ENCODE measurements around the gene EPHB2.

EPHB2 gene

DNA sequence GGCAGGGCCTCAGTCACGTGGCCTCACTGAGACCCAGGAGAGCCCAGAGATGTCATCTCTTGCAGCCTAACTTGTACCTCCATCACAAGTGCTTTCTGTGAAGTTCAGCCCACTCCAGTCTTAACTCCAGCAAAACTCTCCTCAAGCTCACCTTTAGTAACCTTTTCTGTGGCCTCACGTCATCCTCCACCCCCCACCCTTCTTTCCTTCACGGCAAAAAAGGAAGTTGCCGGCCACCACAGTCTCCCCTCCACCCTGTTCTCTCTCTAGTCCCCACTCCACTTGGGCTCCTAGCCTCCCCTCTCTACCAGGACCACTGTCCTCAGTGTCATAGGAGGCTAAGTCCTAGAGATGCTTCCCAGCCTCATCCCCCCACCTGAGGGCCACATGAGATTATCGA lies 155.1 kb downstream of the EPHB2 start:
- no peak for DNase-seq

DNA sequence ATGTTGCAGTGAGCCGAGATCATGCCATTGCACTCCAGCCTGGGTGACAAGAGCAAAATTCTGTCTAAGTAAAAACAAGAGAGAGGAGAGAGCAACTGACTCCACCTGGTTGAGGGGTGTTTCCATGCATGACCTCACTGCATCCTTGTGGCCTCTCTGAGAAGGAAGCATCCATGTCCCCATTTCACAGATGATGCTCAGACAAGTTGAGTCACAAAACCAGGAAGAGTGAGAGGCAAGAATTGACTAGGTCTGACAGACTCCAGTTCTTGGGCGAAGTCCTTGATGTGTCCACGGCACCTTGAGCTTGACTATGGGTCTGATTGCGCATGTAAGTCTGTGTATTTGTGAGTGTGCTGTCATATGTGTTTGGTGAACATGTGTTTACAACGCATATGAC lies 156.2 kb downstream of the EPHB2 start:
- DNase-seq, result no peak

DNA sequence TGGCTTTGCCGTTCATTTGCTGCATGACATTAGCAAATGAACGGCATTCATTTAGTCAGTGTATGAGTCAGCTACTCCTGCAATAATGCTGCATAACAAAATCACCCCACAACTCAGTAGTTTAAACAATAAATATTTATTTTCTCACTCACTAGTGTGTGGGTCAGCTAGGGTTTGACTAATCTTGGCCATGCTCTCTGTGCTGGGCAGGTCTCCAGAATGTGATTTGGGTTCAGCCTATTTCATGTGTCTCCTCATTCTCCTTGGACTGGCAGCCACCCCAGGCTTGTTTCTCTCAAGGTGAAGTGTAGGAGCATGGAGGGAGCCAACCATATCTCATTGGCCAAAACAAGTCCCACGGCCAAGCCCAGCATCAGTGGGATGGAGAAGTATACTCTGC lies 157.7 kb downstream of the EPHB2 start:
- DNase-seq, result no peak

DNA sequence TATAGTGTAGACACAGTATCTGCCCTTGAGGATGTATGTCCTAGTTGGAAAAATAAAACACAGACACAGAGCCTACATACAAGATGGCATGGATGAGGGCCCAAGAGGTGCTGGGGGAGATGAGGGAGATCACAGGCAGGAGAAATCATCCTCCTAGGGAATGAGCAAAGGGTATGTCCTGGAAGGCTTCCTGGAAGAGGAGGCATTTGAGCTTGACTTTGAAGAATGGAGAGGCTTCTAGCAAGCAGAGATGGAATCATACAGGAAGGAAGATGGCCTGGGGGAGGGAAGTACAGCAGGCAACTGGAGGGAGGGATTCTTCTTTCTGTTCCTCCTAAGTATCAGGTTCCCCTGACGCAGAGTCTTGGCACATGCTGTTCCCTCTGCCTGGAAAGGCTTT lies 158.7 kb downstream of the EPHB2 start:
- no peak for DNase-seq

DNA sequence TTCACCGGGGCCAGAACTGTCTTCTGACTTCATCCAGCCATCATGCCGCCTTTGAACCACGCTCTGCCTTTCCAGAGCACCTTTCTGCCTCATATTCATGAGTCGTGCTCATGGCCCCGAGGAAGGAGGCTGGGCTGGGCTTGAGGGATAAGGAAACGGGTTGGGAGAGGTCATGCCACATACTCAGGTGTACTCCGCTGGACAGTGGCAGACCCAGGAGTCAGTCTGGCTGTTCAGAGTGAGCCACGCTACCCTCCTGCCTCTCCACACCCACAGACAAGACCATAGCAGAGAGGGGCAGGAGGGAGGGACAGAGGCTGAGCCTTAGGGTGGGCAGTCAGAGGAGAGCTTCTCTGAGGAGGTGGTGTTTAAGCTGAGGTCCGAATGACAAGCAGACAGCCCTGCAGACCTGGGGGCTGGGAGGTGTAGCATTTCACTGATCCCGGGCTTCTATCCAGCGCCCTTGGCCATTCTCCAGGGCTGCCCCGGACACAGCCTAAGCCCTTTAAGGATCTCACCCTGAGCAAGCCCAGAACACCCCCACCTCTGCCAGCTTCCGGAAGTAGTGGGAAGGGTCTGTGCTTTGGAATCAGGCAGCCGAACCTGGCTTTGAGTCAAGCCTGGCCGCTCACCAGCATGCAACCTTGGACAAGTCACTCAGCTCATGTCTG lies 159.7 kb downstream of the EPHB2 start:
- DNase-seq, result no peak

DNA sequence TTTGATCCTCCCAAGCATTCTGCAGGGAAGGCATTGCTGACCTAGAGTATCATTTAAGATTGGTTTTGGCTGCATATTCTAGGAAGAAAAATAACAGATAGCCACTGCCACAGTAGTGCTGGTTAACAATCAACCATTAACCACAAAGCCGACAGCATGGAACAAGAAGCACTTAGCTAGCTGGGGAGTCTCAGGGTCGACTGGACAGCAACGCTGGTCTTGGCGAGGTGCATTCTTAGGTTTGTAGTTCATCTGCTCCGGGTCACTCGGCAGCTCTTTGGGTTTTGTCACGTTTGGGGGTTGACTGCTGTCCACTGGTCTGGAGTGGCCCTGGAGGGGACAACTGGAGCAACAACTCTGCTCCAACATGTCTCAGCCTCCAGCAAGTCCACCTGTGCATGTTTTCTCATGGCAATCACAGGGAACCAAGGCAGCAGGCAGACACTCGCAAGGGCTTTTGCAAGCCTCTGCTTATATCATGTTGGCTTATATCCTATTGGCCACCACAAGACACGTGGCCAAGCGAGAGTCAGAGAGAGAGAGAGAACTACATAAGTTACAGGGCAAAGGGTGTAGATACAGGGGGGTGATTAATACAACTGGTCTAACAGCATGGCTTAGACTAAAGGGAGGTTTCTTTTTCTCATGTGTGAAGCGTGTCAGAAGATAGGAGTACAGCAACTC lies 162.5 kb downstream of the EPHB2 start:
- DNase-seq, result no peak

DNA sequence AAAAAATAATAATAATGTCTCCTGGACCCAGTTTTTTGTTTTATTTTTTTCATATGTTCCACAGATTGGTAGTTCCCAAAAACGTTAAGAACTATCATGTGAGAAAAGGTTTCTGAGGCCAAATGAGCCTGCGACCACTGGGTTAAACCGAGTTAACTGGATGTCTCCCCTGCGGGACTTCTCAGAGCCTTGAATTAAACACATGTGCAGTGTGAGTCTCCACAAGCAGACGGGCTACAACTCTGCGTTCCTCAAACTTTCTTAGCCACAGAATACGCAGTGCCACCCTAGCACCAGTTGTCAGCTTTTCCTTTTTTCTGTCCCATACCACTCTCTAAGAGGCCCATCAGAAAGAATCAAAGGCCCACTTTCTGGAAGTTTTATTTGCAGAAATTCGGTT lies 164.1 kb downstream of the EPHB2 start:
- no peak for DNase-seq

DNA sequence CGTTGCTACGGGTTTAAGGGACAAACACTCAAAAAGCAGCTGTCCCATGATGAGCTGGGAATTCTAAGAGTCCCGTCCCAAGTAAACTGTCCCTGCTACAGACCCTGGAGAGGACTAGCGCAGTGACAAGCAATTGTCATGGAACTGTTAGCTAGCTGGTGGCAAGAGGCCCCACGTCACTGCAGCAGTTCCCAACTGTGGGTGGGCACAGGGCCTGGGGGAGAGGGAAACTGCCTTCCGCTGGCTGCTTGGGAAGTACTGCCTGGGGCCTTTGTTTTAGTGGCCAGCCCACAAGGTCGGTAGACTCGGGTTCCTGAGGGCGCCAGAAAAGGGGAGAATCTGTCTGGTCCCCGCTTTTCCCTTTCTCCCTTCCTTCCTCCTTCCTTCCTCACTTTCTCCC lies 164.6 kb downstream of the EPHB2 start:
- DNase-seq, result no peak

DNA sequence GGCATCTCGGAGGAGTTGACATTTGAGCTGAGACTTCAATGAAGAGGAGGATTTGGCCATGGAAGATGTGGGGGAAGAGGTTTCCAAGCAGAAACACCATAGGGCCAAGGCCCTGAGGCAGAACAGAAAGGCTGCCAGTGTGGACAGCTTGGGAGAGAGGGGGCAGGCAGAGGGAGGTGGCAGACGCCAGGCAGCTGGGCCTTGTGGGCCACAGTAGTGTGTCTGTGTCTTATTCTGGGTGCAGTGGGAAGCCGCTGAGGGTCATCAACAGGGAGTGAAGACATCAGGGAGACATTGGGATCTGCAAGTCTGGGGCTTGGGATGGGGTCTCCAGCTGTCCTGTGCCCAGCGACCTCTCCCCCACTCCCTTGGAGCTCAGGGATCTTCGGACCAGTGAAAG lies 165.2 kb downstream of the EPHB2 start:
- DNase-seq, result no peak

DNA sequence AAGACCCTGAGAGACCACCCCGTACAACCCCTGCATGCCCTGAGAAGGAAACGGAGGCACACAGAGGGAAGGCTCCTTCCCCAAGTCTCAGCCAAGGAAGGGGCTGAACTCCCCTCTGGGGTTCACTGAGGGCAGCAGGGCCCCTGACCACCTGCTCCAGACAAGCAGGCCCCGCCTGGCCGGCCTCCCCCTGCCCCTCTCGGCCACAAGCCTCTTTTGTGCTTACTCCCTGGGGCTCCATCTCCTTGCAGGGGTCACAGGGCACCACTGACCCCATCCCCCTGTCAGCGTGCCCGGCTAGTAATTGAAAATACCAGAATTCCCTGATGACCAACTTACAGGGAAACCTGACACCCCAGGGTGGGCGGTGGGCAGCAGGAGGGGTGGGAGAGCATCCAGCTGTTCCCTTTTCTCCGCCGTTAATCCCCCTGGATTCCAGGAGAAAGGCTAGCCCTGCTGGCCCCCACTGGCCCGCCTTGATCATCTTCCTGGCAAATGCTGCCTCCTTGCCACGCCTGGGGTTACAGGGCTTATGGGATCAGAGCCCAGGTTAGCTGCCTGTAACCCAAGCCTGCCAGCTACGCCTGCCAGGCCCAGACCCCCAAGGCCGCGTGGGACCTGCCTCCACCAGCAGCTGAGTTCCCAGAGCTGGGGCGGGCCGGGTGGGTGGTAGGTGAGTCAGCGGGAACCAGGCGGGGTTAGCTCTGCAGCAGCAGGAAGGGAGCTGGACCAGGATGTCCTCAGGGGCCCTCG lies 165.9 kb downstream of the EPHB2 start:
- DNase-seq, result no peak

DNA sequence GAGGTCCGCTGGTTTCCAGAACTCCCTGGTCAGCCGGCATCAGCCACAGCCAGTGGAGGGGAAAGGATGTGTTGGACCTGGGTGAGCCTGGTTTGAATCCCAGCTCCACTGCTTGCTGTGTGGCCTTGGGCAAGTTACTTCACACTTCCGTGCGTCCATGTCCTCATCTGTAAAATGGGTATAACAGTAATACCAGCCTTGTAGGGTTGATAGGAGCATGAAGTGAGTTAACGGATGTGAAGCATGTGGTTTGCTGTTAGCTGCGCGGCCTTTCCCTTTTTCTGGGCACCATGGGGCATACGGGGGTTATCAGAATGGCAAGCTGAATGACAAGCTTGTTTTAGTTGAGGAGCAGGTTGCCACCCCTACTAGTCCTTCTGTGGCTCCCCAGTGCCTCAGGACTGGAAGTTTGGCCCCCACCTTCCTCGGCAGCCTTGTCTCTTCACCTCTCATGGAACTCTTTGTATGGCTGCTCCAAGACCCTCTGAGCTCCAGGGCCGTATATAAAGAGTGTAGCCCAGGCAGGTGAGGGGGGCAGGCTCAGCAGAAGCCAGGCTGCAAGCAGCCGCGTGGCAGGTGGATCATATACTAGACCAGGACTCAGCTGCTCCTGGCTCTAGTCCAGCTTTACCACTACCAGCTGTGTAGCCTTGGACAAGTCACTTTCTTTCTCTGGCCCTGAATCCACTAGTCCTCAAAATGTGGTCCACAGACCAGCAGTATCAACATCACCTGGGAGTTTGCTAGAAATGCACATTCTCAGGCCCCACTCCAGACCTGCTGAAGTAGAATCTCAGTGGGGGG lies 166.7 kb downstream of the EPHB2 start:
- no peak for DNase-seq

DNA sequence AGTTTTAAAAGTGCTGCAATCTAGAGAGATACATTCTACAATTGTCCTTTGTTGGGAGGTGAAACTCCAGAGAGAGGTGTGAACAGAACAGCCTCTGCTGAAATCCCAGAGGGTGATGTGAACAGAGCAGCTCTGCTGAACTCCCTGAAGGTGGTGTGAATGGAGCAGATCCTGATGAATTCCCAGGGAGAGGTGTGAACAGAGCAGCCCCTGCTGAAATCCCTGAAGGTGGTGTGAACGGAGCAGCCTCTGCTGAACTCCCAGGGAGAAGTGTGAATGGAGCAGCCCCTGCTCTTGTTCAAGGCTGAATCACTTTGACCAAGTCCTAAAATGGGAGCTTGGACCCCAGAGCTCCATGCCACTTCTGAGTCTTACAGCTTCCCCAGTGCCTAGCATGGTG lies 167.3 kb downstream of the EPHB2 start:
- no peak for DNase-seq

DNA sequence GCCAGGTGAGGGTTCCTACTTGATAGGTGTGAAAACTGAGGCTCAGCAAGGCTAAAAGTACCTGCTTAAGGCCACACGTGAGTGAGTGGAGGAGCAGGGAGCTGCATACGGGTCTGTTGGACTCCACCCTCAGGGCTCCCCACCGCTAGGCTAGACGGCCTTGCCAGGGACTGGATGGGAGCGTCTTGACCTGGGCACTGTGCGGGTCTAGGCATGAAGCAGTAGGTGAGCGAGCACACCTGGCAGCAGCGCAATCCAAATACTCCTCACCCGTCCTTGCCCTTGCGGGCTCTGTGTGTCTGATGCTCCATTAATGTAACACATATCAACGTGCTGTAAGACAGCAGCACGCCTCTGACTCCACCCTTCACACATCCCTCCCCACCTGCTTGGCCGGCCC lies 168.0 kb downstream of the EPHB2 start:
- no peak for DNase-seq

DNA sequence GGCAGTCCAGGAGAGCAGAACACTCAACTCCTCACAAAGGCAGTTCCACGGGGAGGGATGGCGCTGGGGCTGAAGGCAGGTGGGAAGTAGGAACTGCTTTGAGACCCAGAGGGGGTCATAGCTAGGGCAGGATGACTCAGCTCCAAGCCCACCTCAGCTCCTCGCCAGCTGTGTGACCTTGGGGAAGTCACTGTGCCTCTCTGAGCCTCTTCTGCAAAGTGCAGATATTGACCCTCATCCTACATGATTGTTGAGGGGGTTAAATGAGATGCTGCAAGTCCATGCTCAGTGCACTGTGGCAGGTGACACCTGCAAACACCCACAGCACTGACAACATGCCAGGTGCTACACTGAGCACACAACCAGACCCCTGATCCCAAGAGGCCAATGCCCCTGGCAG lies 168.8 kb downstream of the EPHB2 start:
- DNase-seq, result no peak

DNA sequence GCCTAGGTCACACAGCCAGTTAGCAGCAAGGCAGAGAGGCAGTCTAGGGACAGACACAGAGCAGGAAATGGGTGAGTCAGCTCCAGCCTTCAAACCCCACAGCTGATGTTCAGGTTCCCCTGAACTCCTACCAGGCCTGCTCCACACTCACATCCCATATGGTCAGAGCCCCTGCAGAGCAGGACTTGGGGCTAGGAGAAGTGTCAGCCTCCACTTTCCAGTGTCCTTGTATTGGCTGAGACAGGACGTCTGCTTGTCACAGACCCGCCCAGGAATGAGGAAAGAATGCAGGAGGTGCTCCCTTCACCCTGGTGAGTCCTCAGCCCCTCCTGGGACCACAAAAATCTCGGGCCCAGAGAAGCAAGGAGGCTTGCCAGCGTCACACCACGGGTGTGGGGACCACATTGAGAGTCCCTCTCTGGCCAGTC lies 169.5 kb downstream of the EPHB2 start:
- DNase-seq, result no peak

DNA sequence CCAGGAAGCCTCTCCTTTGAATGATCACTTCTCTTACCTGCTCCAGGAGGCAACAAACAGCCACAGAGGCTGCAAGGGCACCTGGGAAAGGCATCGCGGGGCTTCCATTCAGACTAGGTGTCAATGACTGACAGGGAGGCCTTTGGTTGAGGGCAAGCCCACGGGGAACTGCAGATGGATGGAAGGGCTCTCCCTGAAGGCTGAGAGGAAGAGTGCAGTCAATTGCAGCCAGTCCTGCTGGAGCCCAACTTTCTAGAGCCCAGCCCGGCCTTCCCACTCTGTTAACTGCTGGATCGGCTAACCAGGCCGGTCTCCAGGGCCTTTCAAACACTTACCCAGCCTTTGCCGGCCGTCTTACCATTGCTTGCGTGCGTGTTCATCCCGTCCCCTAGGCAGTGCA lies 172.8 kb downstream of the EPHB2 start:
- no peak for DNase-seq

DNA sequence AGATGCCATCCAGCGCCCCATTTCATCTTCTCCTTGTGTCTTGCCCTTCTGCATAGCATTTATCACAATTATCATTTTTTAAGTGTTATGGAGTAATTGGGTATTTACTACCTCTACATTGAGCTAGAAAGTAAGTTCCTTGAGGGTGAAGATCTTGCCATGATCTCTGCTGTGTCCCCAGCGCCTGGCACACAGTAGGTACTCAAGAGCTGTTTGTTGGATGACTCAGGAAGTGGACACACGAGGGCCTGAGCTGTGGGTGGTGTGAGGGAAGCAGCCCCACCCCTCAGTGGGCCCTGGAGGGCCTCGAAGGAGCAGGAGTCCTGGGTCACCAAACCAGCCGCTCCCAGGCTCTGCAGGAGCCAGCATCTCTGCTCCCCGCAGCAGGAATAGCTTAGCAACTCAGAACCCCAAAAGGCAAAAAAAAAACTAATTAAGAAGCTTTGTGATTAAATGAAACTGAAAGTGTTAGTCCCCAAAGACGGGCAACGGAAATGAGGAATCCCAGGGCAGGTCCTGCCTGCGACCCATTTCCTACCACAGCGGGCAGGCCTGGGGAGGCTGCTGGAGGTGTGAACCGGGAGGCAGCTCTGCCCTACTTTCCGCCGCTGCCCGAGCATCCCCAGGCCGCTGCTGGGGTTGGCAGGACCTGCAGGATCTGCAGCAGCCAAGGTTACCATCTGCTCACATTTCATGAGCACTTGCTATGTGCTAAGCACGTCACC lies 174.3 kb downstream of the EPHB2 start:
- DNase-seq, result no peak

DNA sequence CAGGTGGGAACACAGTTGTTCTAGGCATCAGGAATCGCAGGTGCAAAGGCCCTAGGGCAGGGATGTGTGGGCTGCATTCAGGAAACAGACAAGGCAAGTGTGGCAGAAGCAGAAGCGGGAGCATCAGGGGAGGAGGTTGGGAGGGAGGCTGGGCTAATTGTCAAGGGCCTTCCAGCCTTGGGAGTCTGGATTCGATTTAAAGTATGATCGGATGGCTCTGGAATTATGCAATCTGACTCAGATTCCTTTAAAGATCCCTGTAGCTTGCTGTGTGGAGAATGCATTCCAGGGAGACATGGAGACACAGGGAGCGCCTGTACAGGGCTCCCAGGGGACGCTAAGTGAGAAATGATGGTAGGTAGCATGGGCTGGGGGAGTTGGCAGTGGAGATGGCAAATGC lies 175.6 kb downstream of the EPHB2 start:
- no peak for DNase-seq

DNA sequence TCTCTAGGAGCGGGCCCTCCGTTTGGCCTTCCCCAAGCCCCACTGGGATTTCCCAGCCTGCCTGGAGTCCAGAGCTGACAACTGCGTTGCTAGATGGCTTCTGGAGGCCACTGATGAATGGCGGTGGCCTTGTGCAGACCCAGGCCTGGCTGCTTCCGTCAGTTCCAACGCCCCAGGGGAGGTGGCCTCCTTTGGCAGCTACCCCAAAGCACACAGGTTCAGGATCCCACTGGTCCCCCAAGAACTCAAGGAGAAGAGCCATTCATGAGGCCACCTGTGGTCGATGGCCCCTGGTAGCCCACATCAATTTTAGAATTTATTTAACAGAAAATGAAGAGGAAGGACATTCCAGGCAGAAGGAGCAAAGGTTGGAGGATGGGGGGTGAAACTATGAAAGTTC lies 176.9 kb downstream of the EPHB2 start:
- DNase-seq, result no peak

DNA sequence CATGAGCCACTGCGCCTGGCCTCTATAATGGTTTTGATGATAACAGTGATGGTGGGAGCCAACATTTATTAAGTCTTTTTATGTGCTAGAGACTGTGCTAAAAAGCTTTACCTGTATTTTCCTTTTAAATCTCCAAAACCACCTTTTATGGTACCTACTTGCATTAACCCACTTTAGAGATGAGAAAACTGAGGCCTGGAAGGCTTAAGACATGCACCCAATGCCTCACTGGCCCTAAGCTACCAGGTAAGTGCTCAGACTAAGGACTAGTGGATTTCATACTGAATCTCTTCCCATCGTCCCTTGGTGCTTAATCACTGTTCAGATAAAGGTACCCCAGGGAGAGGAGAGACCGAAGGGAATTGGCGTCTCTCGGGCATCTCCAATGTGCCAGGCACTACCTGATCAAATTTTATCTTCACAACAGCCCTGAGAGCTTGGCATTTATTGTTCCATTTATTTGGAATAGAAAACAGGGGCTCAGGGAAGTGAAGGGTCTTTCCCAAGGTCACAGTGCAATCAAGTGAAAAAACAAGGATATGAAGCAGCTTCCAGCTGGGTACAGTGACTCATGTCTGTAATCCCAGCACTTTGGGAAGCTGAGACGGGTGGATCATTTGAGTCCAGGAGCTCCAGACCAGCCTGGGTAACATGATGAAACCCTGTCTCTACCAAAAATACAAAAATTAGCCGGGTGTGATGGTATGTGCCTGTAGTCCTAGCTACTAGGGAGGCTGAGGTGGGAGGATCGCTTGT lies 177.9 kb downstream of the EPHB2 start:
- no peak for DNase-seq

DNA sequence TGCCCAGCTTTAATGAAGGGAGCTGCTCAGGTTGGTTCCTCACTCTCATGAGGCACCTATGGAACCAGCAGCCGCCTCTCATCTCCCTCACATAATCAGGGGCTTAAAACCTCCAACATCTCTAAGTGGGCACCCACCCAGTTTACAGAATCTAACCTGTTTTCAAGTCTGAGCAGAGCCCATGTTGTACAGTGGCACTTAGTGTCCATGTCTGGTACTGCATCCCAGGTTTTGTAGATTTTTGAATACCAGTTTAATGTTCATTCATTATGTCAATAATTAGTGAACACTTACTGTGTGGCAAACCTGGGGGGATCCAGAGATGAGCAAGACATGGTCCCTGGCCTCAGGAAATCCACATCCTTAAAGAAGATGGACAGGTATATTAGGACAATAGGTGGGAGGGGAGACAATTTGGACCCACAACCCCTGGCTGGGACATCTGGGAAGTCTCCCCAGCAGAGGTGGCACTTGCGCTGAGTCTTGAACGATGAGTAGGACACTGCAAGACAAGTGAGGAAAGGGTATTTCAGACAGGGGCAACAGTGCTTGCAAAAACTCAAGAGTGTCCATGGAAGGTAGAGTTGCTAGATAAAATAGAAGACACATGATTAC lies 178.7 kb downstream of the EPHB2 start:
- no peak for DNase-seq

DNA sequence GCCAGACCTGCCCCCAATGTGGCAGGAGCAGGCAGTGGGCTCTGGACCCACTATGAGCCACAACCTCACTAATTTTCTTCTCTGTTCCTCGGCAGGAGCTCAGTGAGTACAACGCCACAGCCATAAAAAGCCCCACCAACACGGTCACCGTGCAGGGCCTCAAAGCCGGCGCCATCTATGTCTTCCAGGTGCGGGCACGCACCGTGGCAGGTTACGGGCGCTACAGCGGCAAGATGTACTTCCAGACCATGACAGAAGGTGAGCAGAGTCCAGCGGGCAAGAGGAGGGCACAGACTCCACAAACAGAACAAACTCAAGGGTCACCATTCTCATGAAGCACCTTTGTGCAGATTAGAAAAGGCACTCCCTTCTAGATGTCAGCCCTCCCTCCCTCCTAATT lies 182.2 kb downstream of the EPHB2 start:
- DNase-seq, result no peak
